GM19455 (cell line): ENCODE results near the gene BORCS5.
A peak's percentile ranks its signal among the peaks of the same experiment; 100 is the strongest.
"Not testable (repeated sequence)": the region's sequence is repeated elsewhere in the genome, so short reads cannot be mapped to it uniquely, and the experiment has no call there.

Experiments
- ATAC-seq: cut with Tn5 transposase; IDR thresholded peaks from one replicate; pipeline ENCODE4 v1.9.1; 2021; ENCODE audit not compliant: unreplicated experiment

Gene BORCS5

GRCh38 chr12:12453635-12454034 lies 96.8 kb downstream of the BORCS5 start:
- ATAC-seq = no peak

- no peak for ATAC-seq
Measured at GRCh38 chr12:12454315-12454714, 97.4 kb downstream of the BORCS5 start.

GRCh38 chr12:12456637-12457036 lies 99.8 kb downstream of the BORCS5 start:
- ATAC-seq = no peak

- no peak for ATAC-seq
Measured at GRCh38 chr12:12460935-12461922, 104.4 kb downstream of the BORCS5 start.

- no peak for ATAC-seq
Measured at GRCh38 chr12:12461923-12462315, 105.0 kb downstream of the BORCS5 start.

GRCh38 chr12:12465522-12465921 lies 108.6 kb downstream of the BORCS5 start:
- ATAC-seq = no peak

GRCh38 chr12:12466157-12466556 lies 109.3 kb downstream of the BORCS5 start:
- ATAC-seq = no peak

GRCh38 chr12:12467264-12467663 lies 110.4 kb downstream of the BORCS5 start:
- no peak for ATAC-seq

- ATAC-seq = no peak
Measured at GRCh38 chr12:12467688-12468261, 110.9 kb downstream of the BORCS5 start.

GRCh38 chr12:12468575-12468974 lies 111.7 kb downstream of the BORCS5 start:
- no peak for ATAC-seq

- no peak for ATAC-seq
Measured at GRCh38 chr12:12469386-12469785, 112.5 kb downstream of the BORCS5 start.

GRCh38 chr12:12470751-12471306 lies 114.0 kb downstream of the BORCS5 start:
- no peak for ATAC-seq

GRCh38 chr12:12471982-12472961 lies 115.4 kb downstream of the BORCS5 start:
- not testable (repeated sequence) for ATAC-seq

GRCh38 chr12:12473223-12473622 lies 116.3 kb downstream of the BORCS5 start:
- ATAC-seq = no peak

- peak; percentile 31 for ATAC-seq
Measured at GRCh38 chr12:12474471-12474928, 117.6 kb downstream of the BORCS5 start.

- ATAC-seq = peak; percentile 96
Measured at GRCh38 chr12:12474931-12475795, 118.3 kb downstream of the BORCS5 start.

GRCh38 chr12:12476857-12477531 lies 120.1 kb downstream of the BORCS5 start:
- no peak for ATAC-seq

GRCh38 chr12:12477532-12477890 lies 120.6 kb downstream of the BORCS5 start:
- ATAC-seq = no peak

- ATAC-seq = no peak
Measured at GRCh38 chr12:12480074-12480473, 123.2 kb downstream of the BORCS5 start.
